MCF 10A (cell line): ENCODE results near the gene SYNGAP1. TPM values are rescaled to one million over a fixed set of nuclear protein-coding genes. Genes with fewer than 3 reads are reported as not detected.
A peak's percentile ranks its signal among the peaks of the same experiment; 100 is the strongest.

Source experiments
- BruUV-seq: library from RNA; stranded (reverse); fragments of 400-500 nt; replicated peaks from 2 replicates; lab custom pipeline; 2021; lab: Mats Ljungman, UMichigan
- CTCF ChIA-PET: fragments of 300-600 bp; sonication (Branson Sonifier 250); formaldehyde crosslinking; extraction: SDS; loops from one replicate; lab custom pipeline; 2021; ENCODE audit warnings: antibody characterized with exemption, inconsistent platforms; lab: Yijun Ruan, JAX
- POLR2A ChIA-PET: fragments of 300-600, 350-650 bp; sonication (Branson Sonifier 250); formaldehyde crosslinking; extraction: SDS; loops from one replicate; lab custom pipeline; 2020; ENCODE audit warnings: antibody characterized with exemption, inconsistent platforms; lab: Yijun Ruan, JAX
- DNase-seq: peaks from one replicate; pipeline ENCODE4 v3.0.0-alpha.2; 2018; ENCODE audit not compliant: unreplicated experiment
- H3K27ac Mint-ChIP-seq: one replicate; pipeline ENCODE4 v1.8.0; 2022; ENCODE audit warnings: mild to moderate bottlenecking, low read depth, mixed read lengths; ENCODE audit not compliant: unreplicated experiment
- H3K27me3 Mint-ChIP-seq: one replicate; pipeline ENCODE4 v1.8.0; 2022; ENCODE audit warnings: mixed read lengths; ENCODE audit not compliant: insufficient read depth, unreplicated experiment
- H3K36me3 Mint-ChIP-seq: one replicate; pipeline ENCODE4 v1.8.0; 2022; ENCODE audit warnings: mild to moderate bottlenecking, moderate library complexity, mixed read lengths; ENCODE audit not compliant: insufficient read depth, unreplicated experiment
- H3K4me1 Mint-ChIP-seq: one replicate; pipeline ENCODE4 v1.8.0; 2022; ENCODE audit warnings: mixed read lengths; ENCODE audit not compliant: insufficient read depth, unreplicated experiment
- H3K4me3 Mint-ChIP-seq: one replicate; pipeline ENCODE4 v1.8.0; 2022; ENCODE audit warnings: mild to moderate bottlenecking, moderate library complexity, mixed read lengths; ENCODE audit not compliant: unreplicated experiment
- H3K9me3 Mint-ChIP-seq: one replicate; pipeline ENCODE4 v1.8.0; 2022; ENCODE audit warnings: mixed read lengths; ENCODE audit not compliant: unreplicated experiment
- intact Hi-C: fragments of 100-400 bp; cut with micrococcal nuclease; formaldehyde crosslinking; loops from 2 replicates; pipeline ENCODE4 v1.14.1; 2022
- total RNA-seq: library from RNA; stranded (reverse); gene quantifications from 2 replicates; pipeline ENCODE4 v1.2.3, GENCODE V29; 2022
- TF ChIP-seq, protein P1 (sequence below): fragments of 200-600 bp; IDR thresholded peaks from one replicate; pipeline ENCODE4 v1.8.0; 2022; ENCODE audit warnings: antibody characterized with exemption, mild to moderate bottlenecking; ENCODE audit not compliant: unreplicated experiment

Gene SYNGAP1
- total RNA-seq, 1 experiment from 2014 or later, result 6.7 TPM

DNA sequence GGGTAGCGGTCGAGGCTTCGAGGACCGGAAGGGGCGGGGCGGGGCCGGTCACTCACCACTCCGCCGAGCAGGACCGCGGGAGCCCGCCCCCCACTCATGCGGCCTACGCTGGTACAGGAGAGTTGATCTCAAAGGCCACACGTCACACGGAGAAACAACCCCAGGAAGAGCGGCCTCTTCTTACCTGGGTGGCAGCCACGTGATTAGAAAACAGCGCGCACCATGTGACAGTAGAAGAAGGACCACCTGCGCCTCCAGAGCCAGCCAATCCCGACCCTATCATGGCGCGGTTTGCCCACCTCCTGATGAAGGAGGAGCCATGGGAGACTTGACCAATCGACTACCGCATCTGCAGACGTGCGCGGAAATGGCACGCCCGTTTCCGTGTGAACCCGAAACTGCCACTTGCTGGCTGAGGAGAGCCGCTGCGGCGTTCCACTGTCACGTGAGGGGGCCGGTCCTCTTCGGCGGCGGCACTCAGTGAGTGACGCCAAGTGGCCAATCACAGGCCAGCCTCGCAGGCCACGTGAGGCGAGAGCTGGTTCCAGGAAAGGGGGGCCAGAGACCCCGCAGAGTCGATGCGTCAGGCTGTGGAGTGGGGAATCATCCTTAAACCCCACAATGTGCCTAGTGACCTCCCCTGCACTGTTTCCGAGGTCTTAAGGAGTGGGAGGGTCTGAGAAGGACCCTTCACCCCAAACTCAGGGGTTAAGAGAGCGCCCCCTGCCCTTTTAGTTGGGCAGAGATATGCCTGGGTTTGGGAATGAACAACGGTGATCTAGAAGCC is 1.8 kb upstream of the SYNGAP1 start, which contains the start of gene CUTA:
Gene CUTA (minus strand): TSS at position 205 of the 787 bp plus-strand sequence. CDS start 107 bp downstream, at position 98.
- intact Hi-C loops, result loop anchor here (1.0 to 2.0 kb wide), 2 partner anchors 27 to 153 kb away; partner anchors contain the start of gene KIFC1
- H3K9me3 Mint-ChIP-seq, result no peaks in the 10 kb centered on the region
- TF ChIP-seq, protein P1, sequence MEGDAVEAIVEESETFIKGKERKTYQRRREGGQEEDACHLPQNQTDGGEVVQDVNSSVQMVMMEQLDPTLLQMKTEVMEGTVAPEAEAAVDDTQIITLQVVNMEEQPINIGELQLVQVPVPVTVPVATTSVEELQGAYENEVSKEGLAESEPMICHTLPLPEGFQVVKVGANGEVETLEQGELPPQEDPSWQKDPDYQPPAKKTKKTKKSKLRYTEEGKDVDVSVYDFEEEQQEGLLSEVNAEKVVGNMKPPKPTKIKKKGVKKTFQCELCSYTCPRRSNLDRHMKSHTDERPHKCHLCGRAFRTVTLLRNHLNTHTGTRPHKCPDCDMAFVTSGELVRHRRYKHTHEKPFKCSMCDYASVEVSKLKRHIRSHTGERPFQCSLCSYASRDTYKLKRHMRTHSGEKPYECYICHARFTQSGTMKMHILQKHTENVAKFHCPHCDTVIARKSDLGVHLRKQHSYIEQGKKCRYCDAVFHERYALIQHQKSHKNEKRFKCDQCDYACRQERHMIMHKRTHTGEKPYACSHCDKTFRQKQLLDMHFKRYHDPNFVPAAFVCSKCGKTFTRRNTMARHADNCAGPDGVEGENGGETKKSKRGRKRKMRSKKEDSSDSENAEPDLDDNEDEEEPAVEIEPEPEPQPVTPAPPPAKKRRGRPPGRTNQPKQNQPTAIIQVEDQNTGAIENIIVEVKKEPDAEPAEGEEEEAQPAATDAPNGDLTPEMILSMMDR, result peak; percentile 34
- H3K27me3 Mint-ChIP-seq, result no peaks in the 10 kb centered on the region
- BruUV-seq, result no TSS peak
- peak; percentile 99 for DNase-seq
- CTCF ChIA-PET, result interaction anchor here (0.6 to 1.2 kb wide), 5 partner anchors 8 to 119 kb away, joined by 3 to 4 read pairs (median 3); no protein-coding TSS in a partner anchor
- H3K4me1 Mint-ChIP-seq, result peaks cover 32% of the 10 kb centered on the region
- POLR2A ChIA-PET, result interaction anchor here (0.6 to 3.4 kb wide), 21 partner anchors 8 to 446 kb away, joined by 3 to 23 read pairs (median 6); partner anchors contain the start of genes BAK1, HLA-DPB1, ITPR3 and KIFC1
- peak within 1 kb of the TSS; percentile 98 for H3K27ac Mint-ChIP-seq
- H3K36me3 Mint-ChIP-seq, result peaks cover 33% of the 10 kb centered on the region
- H3K4me3 Mint-ChIP-seq, result peak within 1 kb of the TSS; percentile 94

DNA sequence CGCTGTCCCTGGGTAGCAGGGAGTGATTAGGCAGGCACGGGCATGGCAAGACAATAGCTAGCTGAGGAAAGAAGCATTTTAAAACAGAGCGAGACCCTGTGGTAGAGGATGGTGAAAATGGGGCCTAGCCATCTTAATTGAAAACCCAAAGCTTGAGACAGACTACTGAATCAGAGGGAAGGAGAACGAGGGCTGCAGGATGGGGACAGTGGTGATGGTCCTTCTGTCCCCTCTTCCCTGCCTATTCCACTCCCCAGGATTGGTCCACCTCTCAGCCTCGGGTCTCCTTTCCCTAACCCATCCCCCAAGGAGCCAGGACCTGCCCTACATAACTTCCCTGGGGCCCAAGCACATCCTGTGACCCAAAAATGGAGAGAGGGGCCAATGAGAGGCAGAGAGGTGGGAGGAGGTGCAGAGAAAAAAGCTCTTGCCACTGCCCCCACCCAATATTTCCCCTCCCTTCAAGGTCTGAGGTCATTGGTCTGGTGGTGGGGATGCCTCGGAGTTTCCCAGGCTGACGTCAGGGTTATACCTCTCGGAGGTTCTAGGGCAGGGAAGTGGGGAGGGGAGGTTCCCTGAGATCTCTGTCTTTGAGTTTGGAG is 1.1 kb upstream of the SYNGAP1 start:
- DNase-seq, result no peak
- Mint-ChIP-seq H3K4me3 (peak overlapping the region; percentile 94), H3K9me3 (no peaks in the 10 kb centered on the region), H3K4me1 (peaks cover 31% of the 10 kb centered on the region), H3K27ac (peak overlapping the region; percentile 98), H3K27me3 (no peaks in the 10 kb centered on the region), H3K36me3 (peaks cover 26% of the 10 kb centered on the region)
- ChIA-PET CTCF (interaction anchor here (0.6 to 0.7 kb wide), 3 partner anchors 95 to 405 kb away, joined by 3 read pairs; no protein-coding TSS in a partner anchor), POLR2A (interaction anchor here (0.6 to 3.4 kb wide), 17 partner anchors 11 to 276 kb away, joined by 3 to 20 read pairs (median 6); partner anchors contain the start of genes BAK1, KIFC1, RPS18 and VPS52)
- TF ChIP-seq, protein P1, result no peak
- TSS peak; percentile 81 for BruUV-seq
- intact Hi-C loops, result loop anchor here (1.0 to 2.0 kb wide), 2 partner anchors 28 to 153 kb away; partner anchors contain the start of gene KIFC1

DNA sequence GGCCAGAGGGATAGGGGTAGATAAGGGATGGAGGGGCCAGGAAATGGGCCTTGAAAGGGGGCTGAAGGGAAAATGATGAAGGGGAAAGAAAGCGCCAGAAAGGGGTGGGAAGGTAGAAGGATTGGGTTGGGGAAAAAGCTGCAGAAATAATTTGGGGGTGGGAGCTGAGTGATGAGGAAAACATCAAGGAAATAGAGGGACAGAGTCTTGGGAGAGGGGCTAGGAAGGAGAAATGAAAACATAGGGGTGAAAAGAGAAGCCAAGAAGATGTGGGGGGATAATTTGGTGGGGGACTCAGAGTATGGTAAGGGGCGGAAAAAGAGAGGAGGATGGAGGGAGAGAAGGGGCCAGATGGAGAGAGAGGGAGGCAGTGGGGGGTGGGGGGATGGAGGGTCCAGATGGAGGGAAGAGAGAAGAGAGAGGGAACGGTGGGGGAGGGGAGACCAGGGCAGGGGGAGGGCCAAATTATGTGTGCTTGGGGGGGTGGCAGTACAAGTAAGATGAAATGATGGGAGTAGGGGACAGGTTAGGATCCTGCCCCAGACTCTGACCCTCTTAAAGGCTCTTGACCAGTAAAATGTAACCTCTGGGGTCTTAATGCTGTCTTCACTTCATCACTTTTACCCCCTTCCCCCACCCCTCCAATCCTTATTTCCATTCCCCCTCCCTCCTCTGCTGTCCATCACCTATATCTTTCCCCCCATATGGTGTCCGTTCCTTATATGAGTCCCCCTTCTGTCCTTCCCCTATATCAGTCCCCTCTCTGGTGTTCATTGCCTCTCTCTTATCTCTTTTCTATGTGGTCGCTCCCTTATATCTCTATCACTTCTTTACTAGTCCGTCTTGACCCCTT is 852 bp downstream of the SYNGAP1 start:
- Mint-ChIP-seq H3K36me3 (peaks cover 10% of the 10 kb centered on the region), H3K27ac (peak overlapping the region; percentile 2), H3K9me3 (no peaks in the 10 kb centered on the region), H3K4me3 (peak overlapping the region; percentile 4), H3K4me1 (peaks cover 39% of the 10 kb centered on the region), H3K27me3 (no peaks in the 10 kb centered on the region)
- POLR2A ChIA-PET, result no interaction called here
- CTCF ChIA-PET, result interaction anchor here (0.7 kb wide), 1 partner anchor 131 kb away, joined by 4 read pairs; the partner anchor contains the start of genes PFDN6 and WDR46
- TF ChIP-seq, protein P1, result no peak
- no peak for DNase-seq
- intact Hi-C loops, result loop anchor here (10.0 kb wide), 1 partner anchor 284 kb away; no protein-coding TSS in a partner anchor
- no TSS peak for BruUV-seq
